KMS-11 (cell line): ENCODE measurements around the gene MEGF11.

ENCODE experiments used
- H2AFZ ChIP-seq: fragments of 200-600 bp; sonication (generic); 2 replicates; pipeline ENCODE4 v1.6.1; 2016; ENCODE audit warnings: antibody characterized with exemption, mixed run types, low read depth
- H3K27ac ChIP-seq: fragments of 200-600 bp; sonication (generic); 2 replicates; pipeline ENCODE4 v1.6.1; 2016; ENCODE audit warnings: mild to moderate bottlenecking, mixed run types
- H3K27me3 ChIP-seq: fragments of 200-600 bp; sonication (generic); 2 replicates; pipeline ENCODE4 v1.6.1; 2017; ENCODE audit warnings: mild to moderate bottlenecking, low read depth, mixed run types, moderate library complexity; ENCODE audit not compliant: insufficient read depth
- H3K36me3 ChIP-seq: fragments of 200-600 bp; sonication (generic); 2 replicates; pipeline ENCODE4 v1.6.1; 2017; ENCODE audit warnings: mild to moderate bottlenecking, mixed run types; ENCODE audit not compliant: insufficient read depth
- H3K4me1 ChIP-seq: fragments of 200-600 bp; sonication (generic); 2 replicates; pipeline ENCODE4 v1.6.1; 2016; ENCODE audit warnings: mild to moderate bottlenecking, low read depth, mixed run types; ENCODE audit not compliant: poor library complexity, severe bottlenecking
- H3K4me2 ChIP-seq: fragments of 200-600 bp; sonication (generic); 2 replicates; pipeline ENCODE4 v1.7.0; 2016; ENCODE audit warnings: mild to moderate bottlenecking, mixed run types
- H3K4me3 ChIP-seq: fragments of 200-600 bp; sonication (generic); IDR thresholded peaks from 2 replicates; pipeline ENCODE4 v1.6.1; 2017; ENCODE audit warnings: low read depth, low read length, mixed read lengths; ENCODE audit not compliant: insufficient read depth
- H3K79me2 ChIP-seq: fragments of 200-600 bp; sonication (generic); 2 replicates; pipeline ENCODE4 v1.6.1; 2016; ENCODE audit warnings: low read depth, mixed run types; ENCODE audit not compliant: insufficient read depth
- H3K9ac ChIP-seq: fragments of 200-600 bp; sonication (generic); 2 replicates; pipeline ENCODE4 v1.6.1; 2016; ENCODE audit warnings: mild to moderate bottlenecking, mixed run types
- H4K20me1 ChIP-seq: fragments of 200-600 bp; sonication (generic); 2 replicates; pipeline ENCODE4 v1.6.1; 2016; ENCODE audit warnings: mild to moderate bottlenecking, mixed run types; ENCODE audit not compliant: insufficient read depth
- CTCF ChIP-seq: fragments of 200-600 bp; sonication (generic); conservative IDR thresholded peaks from 2 replicates; pipeline ENCODE4 v1.6.1; 2017; ENCODE audit warnings: low read depth, mild to moderate bottlenecking, antibody characterized with exemption, low read length, moderate library complexity, mixed read lengths

Gene MEGF11

GRCh38 chr15:65916041-65916663 lies 337.4 kb downstream of the MEGF11 start:
- Histone ChIP-seq H3K9ac (no peak overlapping the region), H2AFZ (no peak overlapping the region), H3K4me3 (no peak overlapping the region), H3K36me3 (no peaks in the 10 kb centered on the region), H3K4me1 (peaks cover 52% of the 10 kb centered on the region), H4K20me1 (no peaks in the 10 kb centered on the region), H3K79me2 (no peaks in the 10 kb centered on the region), H3K27ac (peak overlapping the region; percentile 46), H3K27me3 (no peaks in the 10 kb centered on the region), H3K4me2 (peak overlapping the region; percentile 83; the same call in 1 of the 2 replicates)
- 0 out of 2 replicates have a peak, but pooled peaks have one; percentile 7 for TF ChIP-seq CTCF

- no peak overlapping the region for H3K27ac ChIP-seq
- no peak overlapping the region for H2AFZ ChIP-seq
- H3K79me2 ChIP-seq, result no peaks in the 10 kb centered on the region
- peaks cover 43% of the 10 kb centered on the region for H3K4me1 ChIP-seq
- no peaks in the 10 kb centered on the region for H3K36me3 ChIP-seq
- no peaks in the 10 kb centered on the region for H3K27me3 ChIP-seq
- no peaks in the 10 kb centered on the region for H4K20me1 ChIP-seq
- no peak overlapping the region for H3K9ac ChIP-seq
- TF ChIP-seq CTCF, result no peak
- no peak overlapping the region for H3K4me3 ChIP-seq
- no peak overlapping the region; the same call in 1 of the 2 replicates for H3K4me2 ChIP-seq
Observed at GRCh38 chr15:65914981-65915925, 338.3 kb downstream of the MEGF11 start.

- no peaks in the 10 kb centered on the region for H3K36me3 ChIP-seq
- H3K4me1 ChIP-seq, result peaks cover 36% of the 10 kb centered on the region
- H3K79me2 ChIP-seq, result no peaks in the 10 kb centered on the region
- H3K9ac ChIP-seq, result no peak overlapping the region
- no peak overlapping the region for H3K4me3 ChIP-seq
- no peaks in the 10 kb centered on the region for H4K20me1 ChIP-seq
- H3K27ac ChIP-seq, result no peak overlapping the region
- H3K27me3 ChIP-seq, result no peaks in the 10 kb centered on the region
- no peak for TF ChIP-seq CTCF
- H3K4me2 ChIP-seq, result no peak overlapping the region
- no peak overlapping the region for H2AFZ ChIP-seq
Observed at GRCh38 chr15:65914386-65914785, 339.2 kb downstream of the MEGF11 start.

GRCh38 chr15:65913631-65914199 lies 339.8 kb downstream of the MEGF11 start:
- Histone ChIP-seq H3K27me3 (no peaks in the 10 kb centered on the region), H3K4me1 (peaks cover 33% of the 10 kb centered on the region), H3K79me2 (no peaks in the 10 kb centered on the region), H3K4me3 (no peak overlapping the region), H3K9ac (no peak overlapping the region), H3K27ac (no peak overlapping the region), H4K20me1 (no peaks in the 10 kb centered on the region), H3K36me3 (no peaks in the 10 kb centered on the region), H3K4me2 (no peak overlapping the region), H2AFZ (no peak overlapping the region)
- TF ChIP-seq CTCF, result no peak
